MM.1S (cell line): ENCODE data around the gene MPST.

Experiments
- DNase-seq: peaks from one replicate; pipeline ENCODE4 v3.0.0-alpha.2; 2015
- H2AFZ ChIP-seq: fragments of 300-600 bp; sonication (generic); 2 replicates; pipeline ENCODE4 v1.6.0; 2016; ENCODE audit warnings: antibody characterized with exemption, low read length
- H3F3A ChIP-seq: fragments of 300-600 bp; sonication (generic); 2 replicates; pipeline ENCODE4 v1.6.1; 2016; ENCODE audit warnings: mild to moderate bottlenecking, antibody characterized with exemption, low read length, moderate library complexity, mixed read lengths; ENCODE audit not compliant: insufficient read depth
- H3K27ac ChIP-seq: fragments of 300-600 bp; sonication (generic); 2 replicates; pipeline ENCODE4 v1.5.1; 2016; ENCODE audit warnings: mild to moderate bottlenecking, low read length
- H3K27me3 ChIP-seq: fragments of 300-600 bp; sonication (generic); replicated peaks from 2 replicates; pipeline ENCODE4 v1.6.0; 2016; ENCODE audit warnings: low read length; ENCODE audit not compliant: insufficient read depth
- H3K36me3 ChIP-seq: fragments of 300-600 bp; sonication (generic); replicated peaks from 2 replicates; pipeline ENCODE4 v1.6.1; 2016; ENCODE audit warnings: mild to moderate bottlenecking, low read length, mixed read lengths; ENCODE audit not compliant: insufficient read depth
- H3K4me1 ChIP-seq: fragments of 300-600 bp; sonication (generic); 2 replicates; pipeline ENCODE4 v1.6.1; 2016; ENCODE audit warnings: low read length, mixed read lengths
- H3K4me2 ChIP-seq: fragments of 300-600 bp; sonication (generic); 2 replicates; pipeline ENCODE4 v1.6.0; 2016; ENCODE audit warnings: low read depth, low read length
- H3K4me3 ChIP-seq: fragments of 300-600 bp; sonication (generic); 2 replicates; pipeline ENCODE4 v1.5.1; 2016; ENCODE audit warnings: low read length, mixed read lengths
- H3K79me2 ChIP-seq: fragments of 300-600 bp; sonication (generic); 2 replicates; pipeline ENCODE4 v1.6.1; 2016; ENCODE audit warnings: mixed run types, low read length, mixed read lengths
- H3K9ac ChIP-seq: fragments of 300-600 bp; sonication (generic); 2 replicates; pipeline ENCODE4 v1.6.1; 2016; ENCODE audit warnings: low read length, mixed read lengths
- H3K9me2 ChIP-seq: fragments of 300-600 bp; sonication (generic); replicated peaks from 2 replicates; pipeline ENCODE4 v1.6.1; 2016; ENCODE audit warnings: mild to moderate bottlenecking, low read length, mixed read lengths; ENCODE audit not compliant: insufficient read depth
- H3K9me3 ChIP-seq: fragments of 300-600 bp; sonication (generic); replicated peaks from 2 replicates; pipeline ENCODE4 v1.6.1; 2016; ENCODE audit warnings: mild to moderate bottlenecking, low read length, mixed read lengths; ENCODE audit not compliant: insufficient read depth
- H4K20me1 ChIP-seq: fragments of 300-600 bp; sonication (generic); 2 replicates; pipeline ENCODE4 v1.6.1; 2016; ENCODE audit warnings: mild to moderate bottlenecking, low read length, moderate library complexity, mixed read lengths; ENCODE audit not compliant: insufficient read depth
- EZH2 ChIP-seq: fragments of 300-600 bp; sonication (generic); optimal IDR thresholded peaks from 2 replicates; pipeline ENCODE3; 2017; ENCODE audit warnings: low read depth, mild to moderate bottlenecking, antibody characterized with exemption, low read length, mixed read lengths
- EZH2phosphoT487 ChIP-seq: fragments of 300-600 bp; sonication (generic); IDR thresholded peaks from 2 replicates; pipeline ENCODE4 v1.6.1; 2018; ENCODE audit warnings: antibody characterized with exemption, low read length
- TF ChIP-seq, protein P1 (sequence below): fragments of 300-600 bp; sonication (generic); IDR thresholded peaks from 2 replicates; pipeline ENCODE4 v1.5.1; 2016; ENCODE audit warnings: antibody characterized with exemption, low read length, mixed read lengths

The MPST gene

GRCh38 chr22:37065180-37065579 is 45.6 kb downstream of the MPST start:
- Histone ChIP-seq H4K20me1 (no peaks in the 10 kb centered on the region), H3K4me3 (no peak overlapping the region), H3K9me3 (no peaks in the 10 kb centered on the region), H3K27me3 (peaks cover 69% of the 10 kb centered on the region), H3K4me1 (no peaks in the 10 kb centered on the region), H3K4me2 (no peak overlapping the region), H3K27ac (no peak overlapping the region), H2AFZ (no peak overlapping the region), H3K36me3 (no peaks in the 10 kb centered on the region), H3K9me2 (no peaks in the 10 kb centered on the region), H3F3A (no peaks in the 10 kb centered on the region), H3K79me2 (no peaks in the 10 kb centered on the region), H3K9ac (no peak overlapping the region)
- no peak for TF ChIP-seq EZH2
- TF ChIP-seq, protein P1, sequence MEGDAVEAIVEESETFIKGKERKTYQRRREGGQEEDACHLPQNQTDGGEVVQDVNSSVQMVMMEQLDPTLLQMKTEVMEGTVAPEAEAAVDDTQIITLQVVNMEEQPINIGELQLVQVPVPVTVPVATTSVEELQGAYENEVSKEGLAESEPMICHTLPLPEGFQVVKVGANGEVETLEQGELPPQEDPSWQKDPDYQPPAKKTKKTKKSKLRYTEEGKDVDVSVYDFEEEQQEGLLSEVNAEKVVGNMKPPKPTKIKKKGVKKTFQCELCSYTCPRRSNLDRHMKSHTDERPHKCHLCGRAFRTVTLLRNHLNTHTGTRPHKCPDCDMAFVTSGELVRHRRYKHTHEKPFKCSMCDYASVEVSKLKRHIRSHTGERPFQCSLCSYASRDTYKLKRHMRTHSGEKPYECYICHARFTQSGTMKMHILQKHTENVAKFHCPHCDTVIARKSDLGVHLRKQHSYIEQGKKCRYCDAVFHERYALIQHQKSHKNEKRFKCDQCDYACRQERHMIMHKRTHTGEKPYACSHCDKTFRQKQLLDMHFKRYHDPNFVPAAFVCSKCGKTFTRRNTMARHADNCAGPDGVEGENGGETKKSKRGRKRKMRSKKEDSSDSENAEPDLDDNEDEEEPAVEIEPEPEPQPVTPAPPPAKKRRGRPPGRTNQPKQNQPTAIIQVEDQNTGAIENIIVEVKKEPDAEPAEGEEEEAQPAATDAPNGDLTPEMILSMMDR, result no peak
- DNase-seq, result no peak

- Histone ChIP-seq H3K27me3 (peaks cover 77% of the 10 kb centered on the region), H3K4me3 (no peak overlapping the region), H3K79me2 (no peaks in the 10 kb centered on the region), H3K9me2 (no peaks in the 10 kb centered on the region), H3K9ac (no peak overlapping the region), H3K4me1 (no peaks in the 10 kb centered on the region), H3K36me3 (no peaks in the 10 kb centered on the region), H2AFZ (no peak overlapping the region), H3K27ac (no peak overlapping the region), H3K4me2 (no peak overlapping the region), H3K9me3 (no peaks in the 10 kb centered on the region), H4K20me1 (no peaks in the 10 kb centered on the region), H3F3A (no peaks in the 10 kb centered on the region)
- DNase-seq, result no peak
- TF ChIP-seq EZH2 (no peak), EZH2phosphoT487 (no peak)
- TF ChIP-seq, protein P1, result no peak
Observed at GRCh38 chr22:37065961-37066360, 46.4 kb downstream of the MPST start.

- Histone ChIP-seq H3K9me2 (no peaks in the 10 kb centered on the region), H3F3A (no peaks in the 10 kb centered on the region), H3K27me3 (peaks cover 85% of the 10 kb centered on the region), H3K9ac (no peak overlapping the region), H3K79me2 (no peaks in the 10 kb centered on the region), H3K4me1 (no peaks in the 10 kb centered on the region), H2AFZ (no peak overlapping the region), H3K36me3 (no peaks in the 10 kb centered on the region), H3K4me2 (no peak overlapping the region), H3K9me3 (no peaks in the 10 kb centered on the region), H4K20me1 (no peaks in the 10 kb centered on the region), H3K4me3 (no peak overlapping the region), H3K27ac (no peak overlapping the region)
- no peak for DNase-seq
- TF ChIP-seq, protein P1, result no peak
- no peak for TF ChIP-seq EZH2
- TF ChIP-seq EZH2phosphoT487, result no peak
Observed at GRCh38 chr22:37067428-37067827, 47.9 kb downstream of the MPST start.
